HepG2 (cell line): ENCODE data around the gene GGA1. TPM values are rescaled to one million over a fixed set of nuclear protein-coding genes. Genes with fewer than 3 reads are reported as not detected.

Experiments
- FOXM1 ChIP-seq: sonication (generic); formaldehyde crosslinking; IDR thresholded peaks from 2 replicates; pipeline ENCODE4 v1.5.0; 2020; ENCODE audit warnings: missing genetic modification reagents
- GABPB1 ChIP-seq: IDR thresholded peaks from 2 replicates; pipeline ENCODE4 v1.6.1; 2016; ENCODE audit warnings: mild to moderate bottlenecking, missing genetic modification reagents, moderate library complexity, missing compliant biosample characterization
- KDM4B ChIP-seq: sonication (generic); formaldehyde crosslinking; IDR thresholded peaks from 2 replicates; pipeline ENCODE4 v1.4.0; 2020; ENCODE audit warnings: missing genetic modification reagents
- MXI1 ChIP-seq: IDR thresholded peaks from 3 replicates; pipeline ENCODE4 v1.6.1; 2012; ENCODE audit warnings: low read depth, low read length, inconsistent platforms, borderline replicate concordance
- NFYB ChIP-seq: sonication (generic); formaldehyde crosslinking; IDR thresholded peaks from 2 replicates; pipeline ENCODE4 v1.4.0; 2020; ENCODE audit warnings: missing genetic modification reagents
- POLR2A ChIP-seq, 2 experiments: IDR thresholded peaks; 2 replicates each; pipeline ENCODE4 v1.6.1; 2011; ENCODE audit warnings: low read depth in 2 of 2, low read length in 2 of 2, mild to moderate bottlenecking in 1 of 2, moderate library complexity in 1 of 2; ENCODE audit not compliant: insufficient read depth in 1 of 2
- RAD51 ChIP-seq: fragments of 450-650 bp; IDR thresholded peaks from 2 replicates; pipeline ENCODE4 v1.6.1; 2016; ENCODE audit warnings: borderline replicate concordance
- THAP11 ChIP-seq: IDR thresholded peaks from 2 replicates; pipeline ENCODE4 v1.6.1; 2016; ENCODE audit warnings: missing biosample characterization, missing genetic modification reagents
- TP53 ChIP-seq: sonication (generic); formaldehyde crosslinking; conservative IDR thresholded peaks from 2 replicates; pipeline ENCODE4 v1.4.0; 2020; ENCODE audit warnings: missing genetic modification reagents
- ZNF263 ChIP-seq: sonication (generic); formaldehyde crosslinking; IDR thresholded peaks from 2 replicates; pipeline ENCODE4 v1.4.0; 2020; ENCODE audit warnings: missing genetic modification reagents
- ZNF382 ChIP-seq: sonication (generic); formaldehyde crosslinking; IDR thresholded peaks from 2 replicates; pipeline ENCODE4 v1.5.0; 2020; ENCODE audit warnings: missing genetic modification reagents, mild to moderate bottlenecking, borderline replicate concordance
- ZNF503 ChIP-seq: sonication (generic); formaldehyde crosslinking; IDR thresholded peaks from 2 replicates; pipeline ENCODE4 v1.4.0; 2020; ENCODE audit warnings: missing genetic modification reagents
- ZNF530 ChIP-seq: sonication (generic); formaldehyde crosslinking; IDR thresholded peaks from 2 replicates; pipeline ENCODE4 v1.5.0; 2020; ENCODE audit warnings: low read depth, mild to moderate bottlenecking, missing genetic modification reagents
- ZNF597 ChIP-seq: sonication (generic); formaldehyde crosslinking; IDR thresholded peaks from 2 replicates; pipeline ENCODE4 v1.5.0; 2020; ENCODE audit warnings: missing genetic modification reagents
- ZNF644 ChIP-seq: IDR thresholded peaks from 2 replicates; pipeline ENCODE4 v1.6.1; 2016; ENCODE audit warnings: low read depth
- ZSCAN20 ChIP-seq: sonication (generic); formaldehyde crosslinking; IDR thresholded peaks from 2 replicates; pipeline ENCODE4 v1.4.0; 2020; ENCODE audit warnings: missing genetic modification reagents, mild to moderate bottlenecking, borderline replicate concordance
- ZSCAN21 ChIP-seq: sonication (generic); formaldehyde crosslinking; IDR thresholded peaks from 2 replicates; pipeline ENCODE4 v1.8.0; 2022; ENCODE audit warnings: mild to moderate bottlenecking, missing genetic modification reagents, moderate library complexity, borderline replicate concordance
- ZSCAN25 ChIP-seq: sonication (generic); formaldehyde crosslinking; IDR thresholded peaks from 2 replicates; pipeline ENCODE4 v1.8.0; 2022; ENCODE audit warnings: mild to moderate bottlenecking, missing genetic modification reagents
- ZSCAN9 ChIP-seq: IDR thresholded peaks from 2 replicates; pipeline ENCODE4 v1.6.1; 2016; ENCODE audit warnings: borderline replicate concordance
- ZUFSP ChIP-seq: sonication (generic); formaldehyde crosslinking; IDR thresholded peaks from 2 replicates; pipeline ENCODE4 v1.9.0; 2021; ENCODE audit warnings: missing genetic modification reagents, mild to moderate bottlenecking, borderline replicate concordance
- polyA plus RNA-seq, 8 experiments: library from polyadenylated mRNA; depleted of rRNA in 3 of 8; stranded (reverse) in 7 of 8; unstranded in 1 of 8; fragments of >200 nt; fragmentation: Illumina TruSeq in 4 of 8; extraction: Trizol in 4 of 8; gene quantifications; 2 replicates each; pipeline versions ENCODE4 v1.2.1 to v1.2.3, GENCODE V29; 2011 to 2016; ENCODE audit warnings: low read depth in 4 of 8, missing spikeins in 1 of 8, mixed read lengths in 1 of 8; ENCODE audit not compliant: insufficient read depth in 1 of 8
- total RNA-seq, 5 experiments: library from RNA; depleted of rRNA; stranded (reverse); fragments of >200 nt; fragmentation: Illumina TruSeq; extraction: Trizol; gene quantifications; 2 replicates each; pipeline ENCODE4 v1.2.3, GENCODE V29; 2016; ENCODE audit warnings: low read depth in 1 of 5
- TF ChIP-seq, protein P1 (sequence below): sonication (generic); formaldehyde crosslinking; conservative IDR thresholded peaks from 2 replicates; pipeline ENCODE4 v1.4.0; 2020; ENCODE audit warnings: missing genetic modification reagents
- TF ChIP-seq, protein P2 (sequence below): sonication (generic); formaldehyde crosslinking; IDR thresholded peaks from 2 replicates; pipeline ENCODE4 v1.4.0; 2020; ENCODE audit warnings: mild to moderate bottlenecking, missing genetic modification reagents, borderline replicate concordance

Gene GGA1
- total and polyA plus RNA-seq, 2 of the 13 experiments (the other 11 are each of a cell fraction or from before 2014, with no cell fraction given): 29.1 to 87.2 TPM

DNA sequence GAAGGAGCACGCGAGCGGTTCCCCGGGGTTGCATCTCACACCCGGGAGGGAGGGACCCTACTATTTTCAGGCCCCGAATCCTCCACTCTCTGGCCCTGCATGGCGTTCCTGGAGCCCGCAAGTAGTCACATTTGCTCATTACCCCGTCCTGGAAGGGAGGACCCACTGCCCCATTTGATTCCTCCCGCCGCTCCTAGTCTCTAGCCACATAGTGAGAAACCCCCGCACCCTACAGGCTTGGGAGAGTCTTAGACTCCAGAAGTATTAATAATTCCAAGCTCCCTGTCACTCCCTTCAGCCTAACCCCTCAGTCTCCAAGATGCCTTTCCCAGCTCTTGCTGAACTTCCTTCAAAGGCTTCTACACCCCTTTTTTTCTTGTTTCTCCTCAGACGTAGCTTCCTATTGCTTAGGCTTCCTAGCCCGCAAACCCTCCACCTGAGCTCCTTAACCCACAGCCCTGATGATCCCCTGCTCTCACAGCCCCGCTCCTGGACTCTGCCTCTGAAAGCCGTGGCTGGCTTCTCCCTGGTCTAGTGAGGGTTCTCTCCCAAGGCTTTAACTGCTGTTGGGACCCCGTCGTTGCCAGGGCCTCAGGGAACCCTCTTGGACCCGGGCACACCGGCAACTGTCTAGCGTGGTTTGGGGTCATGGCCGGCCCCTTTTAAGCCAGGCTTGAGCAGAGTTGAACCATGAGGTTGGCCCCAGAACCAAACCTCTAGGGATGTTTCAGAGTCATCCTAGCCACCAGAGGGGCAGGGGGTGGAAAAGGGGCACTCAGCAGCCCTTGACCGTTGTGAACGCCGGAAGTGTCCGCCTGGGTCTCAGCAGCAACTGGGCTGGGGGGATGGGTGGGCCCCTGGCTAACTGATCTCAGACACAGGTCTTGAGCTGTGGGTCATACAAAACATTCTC, 862 bp downstream of the GGA1 start (continued):
- TF ChIP-seq ZNF263 (CRISPR knock-in tag) (no peak), ZNF597 (CRISPR knock-in tag) (no peak), ZNF530 (CRISPR knock-in tag) (no peak), ZNF382 (CRISPR knock-in tag) (no peak), ZSCAN20 (CRISPR knock-in tag) (no peak), GABPB1 (peak; percentile 77), POLR2A (IDR thresholded peaks at IDR 0.05; ENCODE audit: insufficient read depth in 1 of 2, low read depth in 2 of 2, low read length in 2 of 2) (peak in 1 of 2 experiments; percentile 39; a peak in 1 of 4 replicates), FOXM1 (CRISPR knock-in tag) (no peak), ZNF644 (CRISPR knock-in tag) (no peak), ZSCAN21 (CRISPR knock-in tag) (no peak), ZSCAN25 (CRISPR knock-in tag) (no peak), THAP11 (CRISPR knock-in tag) (0 out of 2 replicates have a peak, but pooled peaks have one; percentile 13), NFYB (no peak), ZUFSP (CRISPR knock-in tag) (no peak), TP53 (CRISPR knock-in tag) (no peak), ZSCAN9 (CRISPR knock-in tag) (no peak), RAD51 (no peak), MXI1 (no peak), ZNF503 (CRISPR knock-in tag) (no peak), KDM4B (CRISPR knock-in tag) (no peak; the same call in 1 of the 2 replicates)
- TF ChIP-seq, protein P1, sequence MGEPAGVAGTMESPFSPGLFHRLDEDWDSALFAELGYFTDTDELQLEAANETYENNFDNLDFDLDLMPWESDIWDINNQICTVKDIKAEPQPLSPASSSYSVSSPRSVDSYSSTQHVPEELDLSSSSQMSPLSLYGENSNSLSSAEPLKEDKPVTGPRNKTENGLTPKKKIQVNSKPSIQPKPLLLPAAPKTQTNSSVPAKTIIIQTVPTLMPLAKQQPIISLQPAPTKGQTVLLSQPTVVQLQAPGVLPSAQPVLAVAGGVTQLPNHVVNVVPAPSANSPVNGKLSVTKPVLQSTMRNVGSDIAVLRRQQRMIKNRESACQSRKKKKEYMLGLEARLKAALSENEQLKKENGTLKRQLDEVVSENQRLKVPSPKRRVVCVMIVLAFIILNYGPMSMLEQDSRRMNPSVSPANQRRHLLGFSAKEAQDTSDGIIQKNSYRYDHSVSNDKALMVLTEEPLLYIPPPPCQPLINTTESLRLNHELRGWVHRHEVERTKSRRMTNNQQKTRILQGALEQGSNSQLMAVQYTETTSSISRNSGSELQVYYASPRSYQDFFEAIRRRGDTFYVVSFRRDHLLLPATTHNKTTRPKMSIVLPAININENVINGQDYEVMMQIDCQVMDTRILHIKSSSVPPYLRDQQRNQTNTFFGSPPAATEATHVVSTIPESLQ: no peak
- TF ChIP-seq, protein P2, sequence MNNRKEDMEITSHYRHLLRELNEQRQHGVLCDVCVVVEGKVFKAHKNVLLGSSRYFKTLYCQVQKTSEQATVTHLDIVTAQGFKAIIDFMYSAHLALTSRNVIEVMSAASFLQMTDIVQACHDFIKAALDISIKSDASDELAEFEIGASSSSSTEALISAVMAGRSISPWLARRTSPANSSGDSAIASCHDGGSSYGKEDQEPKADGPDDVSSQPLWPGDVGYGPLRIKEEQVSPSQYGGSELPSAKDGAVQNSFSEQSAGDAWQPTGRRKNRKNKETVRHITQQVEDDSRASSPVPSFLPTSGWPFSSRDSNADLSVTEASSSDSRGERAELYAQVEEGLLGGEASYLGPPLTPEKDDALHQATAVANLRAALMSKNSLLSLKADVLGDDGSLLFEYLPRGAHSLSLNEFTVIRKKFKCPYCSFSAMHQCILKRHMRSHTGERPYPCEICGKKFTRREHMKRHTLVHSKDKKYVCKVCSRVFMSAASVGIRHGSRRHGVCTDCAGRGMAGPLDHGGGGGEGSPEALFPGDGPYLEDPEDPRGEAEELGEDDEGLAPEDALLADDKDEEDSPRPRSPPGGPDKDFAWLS (CRISPR knock-in tag): no peak
